ENCODE results near the gene MAN1B1.

MAN1B1 gene

GRCh38 chr9:137105814-137106661 is 19.3 kb downstream of the MAN1B1 start:
- Histone ChIP-seq H3K27ac (ENCODE audit: insufficient read depth, low read depth, low read length, poor library complexity, severe bottlenecking) (no peak overlapping the region), H3K36me3 (ENCODE audit: control insufficient read depth, insufficient read depth, low read length) (peaks cover 35% of the 10 kb centered on the region), H3K4me1 (ENCODE audit: control insufficient read depth, insufficient read depth, low read length) (no peaks in the 10 kb centered on the region), H3K4me3 (ENCODE audit: insufficient read depth, low read depth, low read length) (no peak overlapping the region), H3K27me3 (ENCODE audit: control insufficient read depth, insufficient read depth, low read length, poor library complexity, severe bottlenecking) (no peaks in the 10 kb centered on the region), H3K9me3 (ENCODE audit: control insufficient read depth, low read length) (no peaks in the 10 kb centered on the region)
- 95 to 97% methylated on average over 31 of the region's 31 CpGs for WGBS, 2 experiments

DNA sequence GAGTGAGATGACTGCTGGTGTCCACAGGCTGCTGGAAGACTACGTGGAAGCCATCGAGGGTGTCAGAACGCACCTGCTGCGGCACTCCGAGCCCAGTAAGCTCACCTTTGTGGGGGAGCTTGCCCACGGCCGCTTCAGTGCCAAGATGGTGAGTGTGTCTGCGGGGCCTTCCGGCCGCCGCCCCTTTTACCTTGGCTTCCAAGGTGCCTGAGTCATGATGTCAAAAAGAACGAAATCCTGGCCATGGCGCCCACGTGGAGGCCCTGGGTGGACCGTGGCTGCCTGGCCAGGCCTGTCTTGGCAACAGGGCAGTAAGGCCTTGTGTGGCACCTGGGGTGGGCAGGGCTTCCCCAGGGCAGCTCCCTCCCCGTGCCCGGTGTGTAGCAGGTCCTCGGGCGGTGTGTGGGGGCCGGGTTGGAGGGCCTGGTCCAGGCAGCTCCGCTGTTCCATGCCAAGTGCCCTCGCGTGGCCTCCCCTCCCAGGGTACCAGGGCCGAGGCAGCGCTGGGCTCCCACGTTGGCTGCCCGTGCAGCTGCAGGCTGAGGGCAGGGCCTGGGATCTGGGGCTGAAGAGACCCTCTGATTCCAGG is 20.0 kb downstream of the MAN1B1 start:
- Histone ChIP-seq H3K36me3 (ENCODE audit: control insufficient read depth, insufficient read depth, low read length) (peaks cover 27% of the 10 kb centered on the region), H3K27ac (ENCODE audit: insufficient read depth, low read depth, low read length, poor library complexity, severe bottlenecking) (no peak overlapping the region)
- 95 to 96% methylated on average over 27 of the region's 27 CpGs for WGBS, 2 experiments

GRCh38 chr9:137107312-137107921 is 20.6 kb downstream of the MAN1B1 start:
- Histone ChIP-seq H3K36me3 (ENCODE audit: control insufficient read depth, insufficient read depth, low read length) (peaks cover 21% of the 10 kb centered on the region), H3K9me3 (ENCODE audit: control insufficient read depth, low read length) (no peaks in the 10 kb centered on the region), H3K4me3 (ENCODE audit: insufficient read depth, low read depth, low read length) (no peak overlapping the region), H3K27ac (ENCODE audit: insufficient read depth, low read depth, low read length, poor library complexity, severe bottlenecking) (no peak overlapping the region), H3K27me3 (ENCODE audit: control insufficient read depth, insufficient read depth, low read length, poor library complexity, severe bottlenecking) (no peaks in the 10 kb centered on the region), H3K4me1 (ENCODE audit: control insufficient read depth, insufficient read depth, low read length) (no peaks in the 10 kb centered on the region)
- 97% methylated on average over 27 of the region's 27 CpGs for WGBS, 2 experiments

More for the DNA sequence above, 20.0 kb downstream of the MAN1B1 start:
- H3K9me3 ChIP-seq (ENCODE audit: control insufficient read depth, low read length): no peaks in the 10 kb centered on the region
- no peak overlapping the region for H3K4me3 ChIP-seq (ENCODE audit: insufficient read depth, low read depth, low read length)
- H3K27me3 ChIP-seq (ENCODE audit: control insufficient read depth, insufficient read depth, low read length, poor library complexity, severe bottlenecking): no peaks in the 10 kb centered on the region
- H3K4me1 ChIP-seq (ENCODE audit: control insufficient read depth, insufficient read depth, low read length): no peaks in the 10 kb centered on the region

GRCh38 chr9:137107982-137108381 is 21.2 kb downstream of the MAN1B1 start:
- 97% methylated on average over 17 of the region's 17 CpGs for WGBS, 2 experiments
- Histone ChIP-seq H3K27ac (ENCODE audit: insufficient read depth, low read depth, low read length, poor library complexity, severe bottlenecking) (no peak overlapping the region), H3K27me3 (ENCODE audit: control insufficient read depth, insufficient read depth, low read length, poor library complexity, severe bottlenecking) (peaks cover 4% of the 10 kb centered on the region), H3K4me1 (ENCODE audit: control insufficient read depth, insufficient read depth, low read length) (no peaks in the 10 kb centered on the region), H3K4me3 (ENCODE audit: insufficient read depth, low read depth, low read length) (no peak overlapping the region), H3K9me3 (ENCODE audit: control insufficient read depth, low read length) (no peaks in the 10 kb centered on the region), H3K36me3 (ENCODE audit: control insufficient read depth, insufficient read depth, low read length) (peaks cover 15% of the 10 kb centered on the region)

DNA sequence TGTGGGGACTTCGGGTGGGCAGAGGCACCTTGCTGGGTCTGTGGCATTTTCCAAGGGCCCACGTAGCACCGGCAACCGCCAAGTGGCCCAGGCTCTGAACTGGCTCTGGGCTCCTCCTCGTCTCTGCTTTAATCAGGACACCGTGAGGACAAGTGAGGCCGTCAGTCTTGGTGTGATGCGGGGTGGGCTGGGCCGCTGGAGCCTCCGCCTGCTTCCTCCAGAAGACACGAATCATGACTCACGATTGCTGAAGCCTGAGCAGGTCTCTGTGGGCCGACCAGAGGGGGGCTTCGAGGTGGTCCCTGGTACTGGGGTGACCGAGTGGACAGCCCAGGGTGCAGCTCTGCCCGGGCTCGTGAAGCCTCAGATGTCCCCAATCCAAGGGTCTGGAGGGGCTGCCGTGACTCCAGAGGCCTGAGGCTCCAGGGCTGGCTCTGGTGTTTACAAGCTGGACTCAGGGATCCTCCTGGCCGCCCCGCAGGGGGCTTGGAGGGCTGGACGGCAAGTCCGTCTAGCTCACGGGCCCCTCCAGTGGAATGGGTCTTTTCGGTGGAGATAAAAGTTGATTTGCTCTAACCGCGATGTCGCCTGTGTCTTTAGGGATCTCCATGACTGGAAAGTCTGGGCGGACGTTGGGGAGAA is 21.9 kb downstream of the MAN1B1 start:
- H3K9me3 ChIP-seq (ENCODE audit: control insufficient read depth, low read length): no peaks in the 10 kb centered on the region
- H3K36me3 ChIP-seq (ENCODE audit: control insufficient read depth, insufficient read depth, low read length): peaks cover 8% of the 10 kb centered on the region
- no peaks in the 10 kb centered on the region for H3K4me1 ChIP-seq (ENCODE audit: control insufficient read depth, insufficient read depth, low read length)
- H3K4me3 ChIP-seq (ENCODE audit: insufficient read depth, low read depth, low read length): no peak overlapping the region
- H3K27me3 ChIP-seq (ENCODE audit: control insufficient read depth, insufficient read depth, low read length, poor library complexity, severe bottlenecking): peaks cover 12% of the 10 kb centered on the region
- H3K27ac ChIP-seq (ENCODE audit: insufficient read depth, low read depth, low read length, poor library complexity, severe bottlenecking): no peak overlapping the region
- 92 to 93% methylated on average over 29 of the region's 29 CpGs for WGBS, 2 experiments

- Histone ChIP-seq H3K4me1 (ENCODE audit: control insufficient read depth, insufficient read depth, low read length) (no peaks in the 10 kb centered on the region), H3K27me3 (ENCODE audit: control insufficient read depth, insufficient read depth, low read length, poor library complexity, severe bottlenecking) (peaks cover 18% of the 10 kb centered on the region), H3K4me3 (ENCODE audit: insufficient read depth, low read depth, low read length) (no peak overlapping the region), H3K27ac (ENCODE audit: insufficient read depth, low read depth, low read length, poor library complexity, severe bottlenecking) (no peak overlapping the region), H3K9me3 (ENCODE audit: control insufficient read depth, low read length) (no peaks in the 10 kb centered on the region), H3K36me3 (ENCODE audit: control insufficient read depth, insufficient read depth, low read length) (peaks cover 5% of the 10 kb centered on the region)
- WGBS, 2 experiments: 88 to 91% methylated on average over 34 of the region's 34 CpGs
Observed at GRCh38 chr9:137109250-137110146, 22.7 kb downstream of the MAN1B1 start.

DNA sequence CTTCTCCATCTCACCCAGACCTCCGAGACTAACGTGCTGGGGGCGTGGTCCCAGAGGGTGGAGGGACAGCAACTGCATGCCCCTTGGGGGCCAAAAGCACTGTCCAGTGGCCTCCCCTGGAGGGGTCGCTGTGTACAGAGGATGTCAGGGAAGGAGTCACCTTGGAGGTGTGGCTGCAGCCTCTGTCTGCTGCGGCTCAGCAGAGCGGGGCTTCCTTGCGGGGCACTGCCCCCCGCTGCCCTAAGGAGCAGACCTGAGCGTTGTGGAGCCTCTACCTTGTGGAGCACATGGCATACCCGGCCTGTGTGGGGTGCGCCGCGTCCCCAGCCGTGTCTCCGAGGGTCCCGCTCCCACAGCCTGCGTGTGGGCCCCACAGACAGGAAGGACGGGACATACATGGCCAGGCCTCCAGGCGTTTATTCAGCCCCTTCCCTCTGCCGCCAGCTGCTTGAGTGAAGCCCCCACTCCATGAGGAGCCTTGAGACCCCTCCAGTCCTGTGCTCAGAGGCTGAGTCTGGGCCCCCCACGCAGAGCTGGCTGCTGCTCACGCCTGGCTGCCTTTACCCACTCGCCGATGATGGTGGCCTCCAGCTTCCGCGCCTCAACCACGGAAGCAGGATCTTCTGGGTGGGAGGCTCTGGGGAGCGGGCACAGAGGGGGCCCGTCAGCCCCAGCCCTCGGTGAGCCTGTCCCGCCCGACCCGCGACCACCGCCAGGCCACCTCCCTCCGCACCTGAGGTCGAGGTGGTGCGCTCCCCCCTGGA is 23.5 kb downstream of the MAN1B1 start:
- no peaks in the 10 kb centered on the region for H3K9me3 ChIP-seq (ENCODE audit: control insufficient read depth, low read length)
- no peak overlapping the region for H3K4me3 ChIP-seq (ENCODE audit: insufficient read depth, low read depth, low read length)
- H3K27me3 ChIP-seq (ENCODE audit: control insufficient read depth, insufficient read depth, low read length, poor library complexity, severe bottlenecking): peaks cover 26% of the 10 kb centered on the region
- WGBS, 2 experiments: 92% methylated on average over 38 of the region's 38 CpGs
- H3K36me3 ChIP-seq (ENCODE audit: control insufficient read depth, insufficient read depth, low read length): peaks cover 5% of the 10 kb centered on the region
- H3K4me1 ChIP-seq (ENCODE audit: control insufficient read depth, insufficient read depth, low read length): no peaks in the 10 kb centered on the region
- no peak overlapping the region for H3K27ac ChIP-seq (ENCODE audit: insufficient read depth, low read depth, low read length, poor library complexity, severe bottlenecking)

DNA sequence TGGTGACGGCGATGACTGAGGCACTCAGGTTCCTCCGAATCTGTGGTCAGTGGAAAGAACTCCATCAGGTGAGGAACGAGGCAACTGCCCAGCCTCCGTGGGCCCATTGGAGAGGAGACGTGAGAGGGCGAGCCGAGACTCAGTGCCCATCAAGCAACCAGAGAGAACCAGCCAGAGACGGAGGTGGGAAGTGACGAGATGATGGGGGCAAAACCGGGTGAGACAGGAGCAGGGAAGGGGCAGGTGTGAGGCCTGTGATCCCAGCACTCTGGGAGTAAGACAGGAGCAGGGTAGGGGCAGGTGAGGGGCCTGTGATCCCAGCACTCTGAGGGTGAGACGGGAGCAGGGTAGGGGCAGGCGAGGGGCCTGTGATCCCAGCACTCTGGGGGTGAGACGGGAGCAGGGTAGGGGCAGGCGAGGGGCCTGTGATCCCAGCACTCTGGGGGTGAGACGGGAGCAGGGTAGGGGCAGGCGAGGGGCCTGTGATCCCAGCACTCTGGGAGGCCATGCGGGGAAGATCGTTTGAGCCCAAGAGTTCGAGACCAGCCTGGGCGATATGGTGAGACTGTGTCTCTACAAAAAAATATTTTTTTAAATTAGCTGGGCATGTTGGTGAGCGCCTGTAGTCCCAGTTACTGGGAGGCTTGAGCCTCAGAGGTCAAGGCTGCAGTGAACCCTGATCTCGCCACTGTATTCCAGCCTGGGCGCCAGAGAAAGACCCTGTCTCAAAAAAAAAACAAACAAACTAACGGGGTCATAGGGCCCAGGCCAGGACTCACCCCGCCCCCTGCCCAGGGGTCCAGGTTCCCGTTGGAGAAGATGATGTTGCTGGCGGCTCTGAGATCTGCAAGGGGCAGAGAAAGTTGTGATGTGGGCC is 24.4 kb downstream of the MAN1B1 start:
- no peaks in the 10 kb centered on the region for H3K36me3 ChIP-seq (ENCODE audit: control insufficient read depth, insufficient read depth, low read length)
- WGBS, 2 experiments: 86 to 88% methylated on average over 28 of the region's 28 CpGs
- H3K27me3 ChIP-seq (ENCODE audit: control insufficient read depth, insufficient read depth, low read length, poor library complexity, severe bottlenecking): peaks cover 34% of the 10 kb centered on the region
- no peak overlapping the region for H3K27ac ChIP-seq (ENCODE audit: insufficient read depth, low read depth, low read length, poor library complexity, severe bottlenecking)
- no peaks in the 10 kb centered on the region for H3K9me3 ChIP-seq (ENCODE audit: control insufficient read depth, low read length)
- H3K4me3 ChIP-seq (ENCODE audit: insufficient read depth, low read depth, low read length): no peak overlapping the region
- no peaks in the 10 kb centered on the region for H3K4me1 ChIP-seq (ENCODE audit: control insufficient read depth, insufficient read depth, low read length)

All from ectodermal cell (in vitro differentiated cells).